GM12891 (cell line): ENCODE results near the gene STX16.
"Not testable (repeated sequence)": the region's sequence is repeated elsewhere in the genome, so short reads cannot be mapped to it uniquely, and the experiment has no call there.

Experiments used
- POLR2A ChIP-seq: IDR thresholded peaks from 2 replicates; pipeline ENCODE4 v1.6.1; 2011; ENCODE audit warnings: low read depth, low read length, control low read depth
- POLR2AphosphoS5 ChIP-seq: IDR thresholded peaks from 2 replicates; pipeline ENCODE4 v1.6.1; 2011; ENCODE audit warnings: low read depth, low read length, control low read depth
- TAF1 ChIP-seq: IDR thresholded peaks from 2 replicates; pipeline ENCODE4 v1.6.1; 2011; ENCODE audit warnings: low read depth, low read length, control low read depth

DNA sequence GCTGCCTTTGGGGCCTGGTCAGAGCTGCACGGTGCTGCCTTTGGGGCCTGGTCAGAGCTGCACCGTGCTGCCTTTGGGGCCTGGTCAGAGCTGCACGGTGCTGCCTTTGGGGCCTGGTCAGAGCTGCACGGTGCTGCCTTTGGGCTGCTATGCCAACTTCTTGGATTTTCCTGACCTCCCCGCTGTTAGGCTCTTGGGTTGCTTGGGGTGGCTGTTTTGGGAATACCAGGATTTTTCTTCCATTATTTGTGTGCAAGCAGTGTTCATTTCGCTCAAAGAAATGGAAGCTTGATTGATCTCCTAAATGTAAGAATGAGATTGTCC is 2.6 kb upstream of the STX16 start:
- not testable (repeated sequence) for TF ChIP-seq POLR2AphosphoS5, POLR2A, TAF1
